ENCODE results near the gene LY86. TPM values are rescaled to one million over a fixed set of nuclear protein-coding genes. Genes with fewer than 3 reads are reported as not detected.
A peak's percentile ranks its signal among the peaks of the same experiment; 100 is the strongest.
"Not testable (repeated sequence)": the region's sequence is repeated elsewhere in the genome, so short reads cannot be mapped to it uniquely, and the experiment has no call there.

Gene LY86
- total RNA-seq, 2 donors from 2014 or later = 0.49 to 2.3 TPM

DNA sequence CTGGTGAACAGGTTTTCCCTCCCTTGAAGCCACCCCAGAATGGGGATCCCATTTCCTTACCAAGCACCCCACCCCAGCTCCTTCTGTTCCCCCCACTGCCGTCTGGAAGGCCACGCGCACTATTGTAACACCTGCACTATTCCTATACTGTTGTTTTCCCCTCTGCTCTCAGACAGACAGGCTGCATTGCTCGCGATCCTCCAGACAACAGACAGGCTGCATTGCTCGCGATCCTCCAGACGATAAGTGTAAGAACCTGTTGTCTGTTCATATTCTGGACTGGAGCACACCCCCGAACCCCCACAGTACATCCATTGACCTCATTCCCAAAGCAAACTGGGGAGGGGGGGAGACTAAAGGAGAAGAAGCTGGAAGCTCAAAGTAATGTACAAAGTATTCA, 72.7 kb downstream of the LY86 start:
- intact Hi-C loops (cut with DNase I, micrococcal nuclease) = no loop called here
- peak; percentile 11 for ATAC-seq
- DNase-seq = no peak

DNA sequence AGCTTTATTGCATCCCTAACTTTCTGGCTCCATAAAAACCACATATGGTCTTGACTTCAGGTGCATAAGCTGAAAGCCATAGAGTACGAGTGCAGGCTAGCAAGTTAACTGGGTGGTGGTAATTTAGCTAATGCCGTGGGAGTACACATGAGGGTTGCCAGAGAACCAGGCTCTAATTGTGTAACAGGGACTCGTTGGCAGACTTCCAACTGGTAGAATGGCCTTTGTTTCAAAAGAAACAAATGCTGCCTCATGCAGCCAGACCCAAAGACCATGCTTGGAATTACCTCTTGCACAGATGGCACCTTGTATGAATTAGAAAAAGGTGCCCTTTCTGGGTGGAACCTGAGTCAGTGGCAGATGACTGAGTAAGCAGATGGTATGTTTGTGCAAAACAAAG, 73.2 kb downstream of the LY86 start:
- DNase-seq = no peak
- ATAC-seq = peak; percentile 79

GRCh38 chr6:6663421-6664135, 75.1 kb downstream of the LY86 start:
- ATAC-seq (no peak), DNase-seq (no peak)
- intact Hi-C loops (cut with DNase I, micrococcal nuclease) = no loop called here

More for the DNA sequence above, 73.2 kb downstream of the LY86 start:
- intact Hi-C loops (cut with DNase I, micrococcal nuclease) = no loop called here

- no peak for ATAC-seq
- no peak for DNase-seq
- intact Hi-C loops (cut with DNase I, micrococcal nuclease) = no loop called here
Observed at GRCh38 chr6:6665555-6666243, 77.2 kb downstream of the LY86 start.

GRCh38 chr6:6670150-6670549, 81.6 kb downstream of the LY86 start:
- ATAC-seq, DNase-seq: not testable (repeated sequence)
- intact Hi-C loops (cut with DNase I, micrococcal nuclease) = loop anchor here in 1 of 2 donors (10.0 kb wide), 1 partner anchor 945 kb away; no protein-coding TSS in a partner anchor

DNA sequence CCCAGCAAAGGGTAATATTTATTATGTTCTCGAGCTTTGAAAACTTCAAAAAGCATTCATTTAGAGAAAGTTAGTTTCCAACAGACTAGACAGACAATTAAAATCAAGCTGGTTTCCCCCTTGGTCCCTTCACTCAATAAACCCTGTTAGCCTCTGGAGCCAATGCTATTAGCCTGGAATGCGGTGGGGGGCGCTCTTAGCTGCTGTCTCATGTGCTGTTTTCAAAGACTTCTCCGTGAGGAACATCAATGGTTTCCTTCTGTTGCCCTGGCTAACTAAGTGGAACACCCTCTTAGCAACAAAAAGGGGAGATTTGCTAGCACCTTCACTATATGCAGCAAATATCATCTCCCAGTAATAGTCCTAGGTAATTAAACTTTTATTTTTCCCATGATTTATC, 86.4 kb downstream of the LY86 start:
- ATAC-seq (no peak), DNase-seq (no peak)
- intact Hi-C loops (cut with DNase I, micrococcal nuclease) = loop anchor here in 1 of 2 donors (5.0 to 10.0 kb wide), 2 partner anchors 562 to 940 kb away; no protein-coding TSS in a partner anchor

DNA sequence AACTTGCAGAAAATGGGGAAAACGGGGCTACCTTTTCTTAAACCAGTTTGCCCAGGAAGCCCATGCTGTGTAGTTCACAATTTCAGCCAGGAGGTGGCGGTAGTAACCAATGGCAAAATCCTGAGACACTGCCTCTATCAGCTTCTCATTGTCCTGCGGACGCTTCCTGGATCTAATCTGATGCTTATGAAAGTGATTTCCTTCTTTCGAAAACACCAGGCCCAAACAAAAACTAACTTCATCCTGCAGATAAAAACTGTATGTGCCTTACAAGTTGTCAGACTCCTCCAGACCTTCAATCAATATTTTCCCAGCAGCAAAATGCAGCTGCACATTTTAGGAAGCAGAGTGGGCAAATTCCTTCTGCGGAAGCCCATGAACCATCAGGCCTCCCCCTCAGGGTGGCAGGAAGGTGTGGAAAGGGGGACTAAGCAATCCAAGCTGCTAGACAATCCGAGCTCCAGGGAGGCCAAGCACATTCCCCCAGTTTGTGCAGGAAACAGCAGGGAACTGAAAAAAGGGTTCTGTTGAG, 88.5 kb downstream of the LY86 start:
- ATAC-seq = peak; percentile 64
- intact Hi-C loops (cut with DNase I, micrococcal nuclease) = loop anchor here in 1 of 2 donors (5.0 to 10.0 kb wide), 2 partner anchors 560 to 938 kb away; no protein-coding TSS in a partner anchor
- DNase-seq = peak; percentile 69 to 85

DNA sequence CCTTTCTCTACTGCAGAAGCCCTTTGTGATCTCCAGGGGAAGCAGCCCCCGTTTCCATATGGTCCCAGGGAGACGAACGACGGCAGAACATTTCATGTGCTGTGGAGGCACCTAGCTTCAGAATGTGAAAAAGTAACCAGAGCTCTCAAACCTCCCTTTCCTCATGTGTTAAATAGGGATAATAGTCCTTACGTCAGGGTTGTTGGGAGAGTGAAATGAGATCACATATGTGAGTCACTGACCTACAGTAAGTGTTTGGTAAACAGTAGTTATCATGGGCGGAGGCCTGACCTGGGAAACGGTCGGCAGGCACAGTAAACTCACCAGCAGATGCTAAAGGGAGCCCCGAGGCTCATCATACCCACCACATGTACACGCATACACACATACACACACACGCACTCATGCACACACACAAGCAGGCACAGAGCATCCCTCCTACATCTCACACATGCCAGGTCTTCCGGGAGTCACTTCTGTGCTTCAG, 89.7 kb downstream of the LY86 start:
- intact Hi-C loops (cut with DNase I, micrococcal nuclease) = loop anchor here in 1 of 2 donors (5.0 to 10.0 kb wide), 2 partner anchors 559 to 937 kb away; no protein-coding TSS in a partner anchor
- ATAC-seq (peak; percentile 90), DNase-seq (peak; percentile 61 to 79)

- ATAC-seq = peak; percentile 47
- DNase-seq = no peak
- intact Hi-C loops (cut with DNase I, micrococcal nuclease) = loop anchor here in 1 of 2 donors (5.0 to 10.0 kb wide), 2 partner anchors 558 to 936 kb away; no protein-coding TSS in a partner anchor
Observed at GRCh38 chr6:6678811-6679210, 90.3 kb downstream of the LY86 start.

- no peak for ATAC-seq
- DNase-seq = no peak
- intact Hi-C loops (cut with DNase I, micrococcal nuclease) = loop anchor here in 1 of 2 donors (5.0 to 10.0 kb wide), 2 partner anchors 558 to 935 kb away; no protein-coding TSS in a partner anchor
Observed at GRCh38 chr6:6679633-6680032, 91.1 kb downstream of the LY86 start.

GRCh38 chr6:6680526-6680925, 92.0 kb downstream of the LY86 start:
- intact Hi-C loops (cut with DNase I, micrococcal nuclease) = no loop called here
- DNase-seq = no peak
- no peak for ATAC-seq

- ATAC-seq (no peak), DNase-seq (no peak)
- intact Hi-C loops (cut with DNase I, micrococcal nuclease) = no loop called here
Observed at GRCh38 chr6:6681075-6681849, 92.7 kb downstream of the LY86 start.

GRCh38 chr6:6682225-6682624, 93.7 kb downstream of the LY86 start:
- DNase-seq (no peak), ATAC-seq (no peak)
- intact Hi-C loops (cut with DNase I, micrococcal nuclease) = no loop called here

DNA sequence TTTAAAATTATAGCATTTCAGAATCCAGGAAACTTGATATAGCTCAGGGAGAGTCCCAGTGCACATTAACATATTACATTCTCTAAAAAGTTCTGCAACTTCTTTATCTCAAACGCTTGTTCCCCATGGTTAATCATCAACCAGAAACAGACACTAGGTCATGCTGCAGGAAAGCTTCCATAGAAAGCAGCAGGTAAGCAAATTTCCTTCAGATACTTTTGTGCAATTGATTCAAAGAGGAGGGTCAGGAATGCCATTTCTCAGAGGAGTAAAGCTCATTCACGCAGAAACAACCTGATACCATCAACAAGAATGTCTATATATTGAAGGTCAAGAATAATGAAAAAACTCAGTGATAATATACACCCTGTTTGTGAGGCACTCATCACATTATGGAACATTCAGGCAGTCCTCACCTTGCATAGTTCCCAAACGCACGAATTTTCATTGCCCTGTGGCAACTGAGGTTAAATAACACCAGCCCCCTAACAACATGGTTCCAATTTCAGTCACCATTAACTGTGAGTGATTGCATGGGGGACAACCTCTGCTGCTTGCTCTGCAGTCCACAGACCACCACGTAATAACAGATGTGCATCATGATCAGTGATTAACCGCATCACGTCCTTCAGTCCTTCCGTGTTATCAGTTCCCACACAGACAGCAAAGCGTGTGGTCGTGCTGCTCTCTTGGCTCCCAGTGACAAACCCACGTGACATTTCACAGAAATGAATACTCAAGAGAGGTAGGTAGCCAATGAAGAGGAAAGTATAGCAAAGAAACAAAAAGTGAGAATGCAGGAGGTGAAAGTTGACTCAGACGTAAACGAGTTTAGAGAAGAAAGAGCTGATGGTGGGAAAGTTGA, 95.7 kb downstream of the LY86 start:
- ATAC-seq = peak; percentile 47
- intact Hi-C loops (cut with DNase I, micrococcal nuclease) = no loop called here
- DNase-seq = no peak

- ATAC-seq (no peak), DNase-seq (no peak)
- intact Hi-C loops (cut with DNase I, micrococcal nuclease) = no loop called here
Observed at GRCh38 chr6:6685249-6686040, 96.9 kb downstream of the LY86 start.

- intact Hi-C loops (cut with DNase I, micrococcal nuclease) = no loop called here
- ATAC-seq (no peak), DNase-seq (no peak)
Observed at GRCh38 chr6:6686176-6686575, 97.7 kb downstream of the LY86 start.
